ENCODE data around the gene PTPRQ. TPM values are rescaled to one million over a fixed set of nuclear protein-coding genes. Genes with fewer than 3 reads are reported as not detected.

The PTPRQ gene
- total RNA-seq, 6 experiments from 2014 or later: 0.12 to 0.81 (median 0.22) TPM; not detected in 1

- Histone ChIP-seq H3K4me3 (no peak overlapping the region), H3K9me3 (no peaks in the 10 kb centered on the region), H3K36me3 (no peaks in the 10 kb centered on the region), H3K27me3 (no peaks in the 10 kb centered on the region), H3K27ac (no peak overlapping the region), H3K4me1 (no peaks in the 10 kb centered on the region)
- ATAC-seq (no peak), DNase-seq (no peak)
- TF ChIP-seq CTCF (IDR thresholded peaks at IDR 0.05) (no peak), POLR2A (IDR thresholded peaks at IDR 0.05) (no peak)
- intact Hi-C loops (cut with DNase I): no loop called here
Observed at GRCh38 chr12:80596509-80596908, 152.5 kb downstream of the PTPRQ start.

GRCh38 chr12:80598004-80598606, 154.1 kb downstream of the PTPRQ start:
- intact Hi-C loops (cut with DNase I): no loop called here
- no peak overlapping the region for H3K27ac ChIP-seq
- no peaks in the 10 kb centered on the region for H3K27me3 ChIP-seq
- no peaks in the 10 kb centered on the region for H3K9me3 ChIP-seq
- no peaks in the 10 kb centered on the region for H3K36me3 ChIP-seq
- ATAC-seq (peak in 2 of 4 donors; percentile 34 to 39), DNase-seq (no peak)
- no peak overlapping the region for H3K4me3 ChIP-seq
- 55% methylated on average over 4 of the region's 5 CpGs for WGBS (ENCODE audit: insufficient coverage, low coverage, low lambda C conversion rate, missing lambda C conversion rate)
- H3K4me1 ChIP-seq: no peaks in the 10 kb centered on the region
- TF ChIP-seq CTCF (IDR thresholded peaks at IDR 0.05) (peak in 3 of 4 donors; percentile 17 to 26 (median 24)), POLR2A (IDR thresholded peaks at IDR 0.05) (no peak)

- TF ChIP-seq POLR2A (IDR thresholded peaks at IDR 0.05): no peak
- no peak for TF ChIP-seq CTCF (IDR thresholded peaks at IDR 0.05)
- ATAC-seq: no peak
- WGBS (ENCODE audit: insufficient coverage, low coverage, low lambda C conversion rate, missing lambda C conversion rate): 0% methylated on average over 1 of the region's 3 CpGs
- Histone ChIP-seq H3K4me3 (no peak overlapping the region), H3K27ac (no peak overlapping the region), H3K36me3 (no peaks in the 10 kb centered on the region), H3K4me1 (no peaks in the 10 kb centered on the region), H3K27me3 (no peaks in the 10 kb centered on the region), H3K9me3 (no peaks in the 10 kb centered on the region)
- no peak for DNase-seq
- intact Hi-C loops (cut with DNase I): no loop called here
Observed at GRCh38 chr12:80602455-80602854, 158.4 kb downstream of the PTPRQ start.

GRCh38 chr12:80607361-80608135, 163.5 kb downstream of the PTPRQ start:
- no peaks in the 10 kb centered on the region for H3K4me1 ChIP-seq
- ATAC-seq (no peak), DNase-seq (no peak)
- TF ChIP-seq POLR2A (IDR thresholded peaks at IDR 0.05) (no peak), CTCF (IDR thresholded peaks at IDR 0.05) (peak; percentile 8 to 18 (median 12))
- no peaks in the 10 kb centered on the region for H3K36me3 ChIP-seq
- H3K4me3 ChIP-seq: no peak overlapping the region
- WGBS (ENCODE audit: insufficient coverage, low coverage, low lambda C conversion rate, missing lambda C conversion rate): 66% methylated on average over 2 of the region's 3 CpGs
- intact Hi-C loops (cut with DNase I): no loop called here
- H3K27ac ChIP-seq: no peak overlapping the region
- no peaks in the 10 kb centered on the region for H3K9me3 ChIP-seq
- H3K27me3 ChIP-seq: no peaks in the 10 kb centered on the region

Data from right lobe of liver (tissue), 6 donors.